Neural cell (in vitro differentiated cells): ENCODE results near the gene AZIN2. TPM values are rescaled to one million over a fixed set of nuclear protein-coding genes. Genes with fewer than 3 reads are reported as not detected.

Source experiments
- H2AFZ ChIP-seq: fragments of 200-600, 300-800 bp; sonication (generic), shearing (Covaris generic); 2 replicates; pipeline ENCODE4 v1.6.0; 2014; ENCODE audit warnings: low read depth, mild to moderate bottlenecking, antibody characterized with exemption, low read length, moderate library complexity
- H3F3A ChIP-seq: fragments of 200-600 bp; shearing (Covaris generic); 2 replicates; pipeline ENCODE4 v1.6.1; 2016; ENCODE audit warnings: mild to moderate bottlenecking, moderate library complexity, mixed read lengths, antibody characterized with exemption, low read length; ENCODE audit not compliant: insufficient read depth, poor library complexity, severe bottlenecking
- H3K27ac ChIP-seq: fragments of 200-600, 300-800 bp; sonication (generic), shearing (Covaris generic); 2 replicates; pipeline ENCODE4 v1.5.1; 2014; ENCODE audit warnings: mild to moderate bottlenecking, low read length, moderate library complexity
- H3K27me3 ChIP-seq: fragments of 300-800, 200-600 bp; sonication (generic), shearing (Covaris generic); 2 replicates; pipeline ENCODE4 v1.6.0; 2014; ENCODE audit warnings: mild to moderate bottlenecking, low read depth, low read length, moderate library complexity; ENCODE audit not compliant: insufficient read depth
- H3K36me3 ChIP-seq: fragments of 300-800, 200-600 bp; sonication (generic), shearing (Covaris generic); 2 replicates; pipeline ENCODE4 v1.5.1; 2014; ENCODE audit warnings: mild to moderate bottlenecking, antibody characterized with exemption, low read length, moderate library complexity; ENCODE audit not compliant: insufficient read depth
- H3K4me2 ChIP-seq: fragments of 300-800, 200-600 bp; sonication (generic), shearing (Covaris generic); 2 replicates; pipeline ENCODE4 v1.6.0; 2014; ENCODE audit warnings: mild to moderate bottlenecking, low read length
- H3K4me3 ChIP-seq: fragments of 300-800, 200-600 bp; sonication (generic), shearing (Covaris generic); 2 replicates; pipeline ENCODE4 v1.5.1; 2014; ENCODE audit warnings: mild to moderate bottlenecking, low read length, moderate library complexity
- H3K79me2 ChIP-seq: fragments of 200-600 bp; shearing (Covaris generic); replicated peaks from 2 replicates; pipeline ENCODE4 v1.6.0; 2014; ENCODE audit warnings: mild to moderate bottlenecking, low read length, moderate library complexity; ENCODE audit not compliant: insufficient read depth
- H3K9ac ChIP-seq: fragments of 300-800, 200-600 bp; sonication (generic), shearing (Covaris generic); 2 replicates; pipeline ENCODE4 v1.6.1; 2016; ENCODE audit warnings: mild to moderate bottlenecking, low read length, mixed read lengths
- H3K9me2 ChIP-seq: fragments of 200-600 bp; shearing (Covaris generic); 2 replicates; pipeline ENCODE4 v1.6.1; 2016; ENCODE audit warnings: mild to moderate bottlenecking, low read length, mixed read lengths; ENCODE audit not compliant: insufficient read depth
- H3K9me3 ChIP-seq: fragments of 200-600, 300-800 bp; sonication (generic), shearing (Covaris generic); 2 replicates; pipeline ENCODE4 v1.6.1; 2016; ENCODE audit warnings: mild to moderate bottlenecking, mixed run types, low read length, moderate library complexity, mixed read lengths
- H4K20me1 ChIP-seq: fragments of 200-600 bp; shearing (Covaris generic); 2 replicates; pipeline ENCODE4 v1.6.1; 2016; ENCODE audit warnings: mild to moderate bottlenecking, mixed run types; ENCODE audit not compliant: insufficient read depth
- EP300 ChIP-seq: fragments of 450-650 bp; conservative IDR thresholded peaks from 2 replicates; pipeline ENCODE4 v1.6.1; 2014; ENCODE audit warnings: antibody characterized with exemption, mild to moderate bottlenecking, moderate library complexity; ENCODE audit not compliant: poor library complexity, severe bottlenecking
- EZH2 ChIP-seq: fragments of 200-600, 300-800 bp; shearing (Covaris generic), sonication (generic); IDR thresholded peaks from 2 replicates; pipeline ENCODE4 v1.6.1; 2014; ENCODE audit warnings: antibody characterized with exemption, low read length, borderline replicate concordance, mild to moderate bottlenecking; ENCODE audit not compliant: insufficient read depth, poor library complexity, severe bottlenecking
- MXI1 ChIP-seq: fragments of 450-650 bp; conservative IDR thresholded peaks from 2 replicates; pipeline ENCODE4 v1.6.1; 2014; ENCODE audit warnings: antibody characterized with exemption, mild to moderate bottlenecking; ENCODE audit not compliant: poor library complexity, severe bottlenecking
- RAD21 ChIP-seq: fragments of 450-650 bp; conservative IDR thresholded peaks from 2 replicates; pipeline ENCODE4 v1.6.1; 2014; ENCODE audit warnings: antibody characterized with exemption, mild to moderate bottlenecking, moderate library complexity
- SMC3 ChIP-seq: fragments of 450-650 bp; conservative IDR thresholded peaks from 2 replicates; pipeline ENCODE4 v1.6.1; 2014; ENCODE audit warnings: antibody characterized with exemption, mild to moderate bottlenecking, moderate library complexity; ENCODE audit not compliant: poor library complexity
- TAF1 ChIP-seq: IDR thresholded peaks from 2 replicates; pipeline ENCODE4 v1.6.1; 2012; ENCODE audit warnings: low read depth
- polyA plus RNA-seq: library from polyadenylated mRNA; depleted of rRNA; stranded (reverse); fragments of >200 nt; gene quantifications from 2 replicates; pipeline ENCODE4 v1.2.3, GENCODE V29; 2014
- TF ChIP-seq, protein P1 (sequence below): fragments of 450-650 bp; IDR thresholded peaks from 2 replicates; pipeline ENCODE4 v1.5.1; 2014; ENCODE audit warnings: antibody characterized with exemption, mild to moderate bottlenecking, moderate library complexity; ENCODE audit not compliant: poor library complexity, severe bottlenecking
- TF ChIP-seq, protein P2 (sequence below): IDR thresholded peaks from 2 replicates; pipeline ENCODE4 v1.6.1; 2012; ENCODE audit warnings: borderline replicate concordance

The AZIN2 gene
- polyA plus RNA-seq, 1 donor from 2014 or later: 22.7 TPM

DNA sequence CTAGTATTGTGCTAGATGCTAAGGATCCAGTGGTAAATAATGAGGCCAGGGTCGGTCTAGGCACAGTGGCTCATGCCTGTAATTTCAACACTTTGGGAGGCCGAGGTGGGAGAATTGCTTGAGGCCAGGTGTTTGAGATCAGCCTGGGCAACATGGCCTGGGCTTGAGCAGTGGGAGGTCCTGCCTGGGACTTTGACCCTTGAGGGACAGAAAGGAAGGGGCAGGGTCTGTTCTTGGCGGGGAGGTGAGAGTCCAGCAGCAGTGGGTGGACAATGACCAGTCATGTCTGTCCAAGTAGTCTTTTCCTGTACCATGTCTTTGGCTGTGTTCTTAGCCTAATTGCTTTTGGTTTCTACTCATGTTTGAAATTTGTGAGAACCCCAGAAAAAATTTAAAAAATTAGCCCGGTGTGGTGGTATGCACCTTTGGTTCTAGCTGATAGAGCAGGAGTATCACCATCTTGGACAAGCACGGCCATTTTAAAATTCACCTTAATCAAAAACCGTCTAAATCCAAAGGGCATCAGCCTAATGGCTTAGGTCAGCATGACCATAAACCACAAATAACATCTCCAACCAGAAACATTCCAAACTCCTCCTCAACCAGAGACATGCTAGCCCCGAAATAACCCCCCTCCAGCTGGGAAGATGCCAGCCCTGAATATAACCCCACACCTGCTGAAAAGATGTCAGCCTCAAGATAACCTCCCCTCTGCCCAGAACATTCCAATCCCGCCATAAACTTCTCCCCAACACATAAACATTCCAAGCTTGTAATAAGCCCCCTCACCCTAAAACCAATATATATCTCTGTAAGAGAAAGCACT lies 37.5 kb upstream of the AZIN2 start:
- Histone ChIP-seq H3K27me3 (no peaks in the 10 kb centered on the region), H3K27ac (no peak overlapping the region), H4K20me1 (no peaks in the 10 kb centered on the region), H3K4me3 (no peak overlapping the region), H3K9me3 (no peaks in the 10 kb centered on the region), H3K36me3 (no peaks in the 10 kb centered on the region), H3K79me2 (no peaks in the 10 kb centered on the region), H3K9me2 (no peaks in the 10 kb centered on the region), H3K4me2 (no peak overlapping the region), H3K9ac (no peak overlapping the region), H2AFZ (no peak overlapping the region), H3F3A (no peaks in the 10 kb centered on the region)
- TF ChIP-seq EZH2 (no peak), EP300 (no peak)
- TF ChIP-seq, protein P1, sequence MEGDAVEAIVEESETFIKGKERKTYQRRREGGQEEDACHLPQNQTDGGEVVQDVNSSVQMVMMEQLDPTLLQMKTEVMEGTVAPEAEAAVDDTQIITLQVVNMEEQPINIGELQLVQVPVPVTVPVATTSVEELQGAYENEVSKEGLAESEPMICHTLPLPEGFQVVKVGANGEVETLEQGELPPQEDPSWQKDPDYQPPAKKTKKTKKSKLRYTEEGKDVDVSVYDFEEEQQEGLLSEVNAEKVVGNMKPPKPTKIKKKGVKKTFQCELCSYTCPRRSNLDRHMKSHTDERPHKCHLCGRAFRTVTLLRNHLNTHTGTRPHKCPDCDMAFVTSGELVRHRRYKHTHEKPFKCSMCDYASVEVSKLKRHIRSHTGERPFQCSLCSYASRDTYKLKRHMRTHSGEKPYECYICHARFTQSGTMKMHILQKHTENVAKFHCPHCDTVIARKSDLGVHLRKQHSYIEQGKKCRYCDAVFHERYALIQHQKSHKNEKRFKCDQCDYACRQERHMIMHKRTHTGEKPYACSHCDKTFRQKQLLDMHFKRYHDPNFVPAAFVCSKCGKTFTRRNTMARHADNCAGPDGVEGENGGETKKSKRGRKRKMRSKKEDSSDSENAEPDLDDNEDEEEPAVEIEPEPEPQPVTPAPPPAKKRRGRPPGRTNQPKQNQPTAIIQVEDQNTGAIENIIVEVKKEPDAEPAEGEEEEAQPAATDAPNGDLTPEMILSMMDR: no peak

DNA sequence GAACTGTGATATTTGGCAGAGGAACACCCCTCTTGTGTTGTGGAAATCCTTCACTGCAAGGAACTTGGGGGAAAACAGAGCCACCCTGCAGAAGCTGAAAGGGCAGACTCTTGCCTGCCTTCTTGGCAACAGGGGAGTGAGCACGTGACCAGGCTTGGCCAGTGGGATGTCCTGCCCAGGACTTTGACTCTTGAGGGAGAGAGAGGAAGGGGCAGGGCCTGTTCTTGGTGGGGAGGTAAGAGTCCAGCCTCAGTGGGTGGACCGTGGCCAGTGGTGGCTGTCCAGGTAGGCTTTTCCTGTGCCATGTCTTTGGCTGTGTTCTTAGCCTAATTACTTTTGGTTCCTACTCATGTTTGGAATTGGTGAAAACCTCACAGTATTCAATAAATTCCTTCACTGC lies 35.7 kb upstream of the AZIN2 start:
- H4K20me1 ChIP-seq: no peaks in the 10 kb centered on the region
- no peak for TF ChIP-seq EZH2
- TF ChIP-seq, protein P2, sequence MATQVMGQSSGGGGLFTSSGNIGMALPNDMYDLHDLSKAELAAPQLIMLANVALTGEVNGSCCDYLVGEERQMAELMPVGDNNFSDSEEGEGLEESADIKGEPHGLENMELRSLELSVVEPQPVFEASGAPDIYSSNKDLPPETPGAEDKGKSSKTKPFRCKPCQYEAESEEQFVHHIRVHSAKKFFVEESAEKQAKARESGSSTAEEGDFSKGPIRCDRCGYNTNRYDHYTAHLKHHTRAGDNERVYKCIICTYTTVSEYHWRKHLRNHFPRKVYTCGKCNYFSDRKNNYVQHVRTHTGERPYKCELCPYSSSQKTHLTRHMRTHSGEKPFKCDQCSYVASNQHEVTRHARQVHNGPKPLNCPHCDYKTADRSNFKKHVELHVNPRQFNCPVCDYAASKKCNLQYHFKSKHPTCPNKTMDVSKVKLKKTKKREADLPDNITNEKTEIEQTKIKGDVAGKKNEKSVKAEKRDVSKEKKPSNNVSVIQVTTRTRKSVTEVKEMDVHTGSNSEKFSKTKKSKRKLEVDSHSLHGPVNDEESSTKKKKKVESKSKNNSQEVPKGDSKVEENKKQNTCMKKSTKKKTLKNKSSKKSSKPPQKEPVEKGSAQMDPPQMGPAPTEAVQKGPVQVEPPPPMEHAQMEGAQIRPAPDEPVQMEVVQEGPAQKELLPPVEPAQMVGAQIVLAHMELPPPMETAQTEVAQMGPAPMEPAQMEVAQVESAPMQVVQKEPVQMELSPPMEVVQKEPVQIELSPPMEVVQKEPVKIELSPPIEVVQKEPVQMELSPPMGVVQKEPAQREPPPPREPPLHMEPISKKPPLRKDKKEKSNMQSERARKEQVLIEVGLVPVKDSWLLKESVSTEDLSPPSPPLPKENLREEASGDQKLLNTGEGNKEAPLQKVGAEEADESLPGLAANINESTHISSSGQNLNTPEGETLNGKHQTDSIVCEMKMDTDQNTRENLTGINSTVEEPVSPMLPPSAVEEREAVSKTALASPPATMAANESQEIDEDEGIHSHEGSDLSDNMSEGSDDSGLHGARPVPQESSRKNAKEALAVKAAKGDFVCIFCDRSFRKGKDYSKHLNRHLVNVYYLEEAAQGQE: no peak
- no peak for TF ChIP-seq RAD21
- TF ChIP-seq, protein P1: no peak
- TF ChIP-seq SMC3: no peak
- TF ChIP-seq TAF1: no peak
- TF ChIP-seq EP300: no peak
- no peak for TF ChIP-seq MXI1
- H3K4me3 ChIP-seq: no peak overlapping the region
- H3K9me3 ChIP-seq: no peaks in the 10 kb centered on the region
- H3K79me2 ChIP-seq: no peaks in the 10 kb centered on the region
- H3K9ac ChIP-seq: no peak overlapping the region
- H3K36me3 ChIP-seq: no peaks in the 10 kb centered on the region
- H3K27me3 ChIP-seq: no peaks in the 10 kb centered on the region
- H3K27ac ChIP-seq: no peak overlapping the region
- no peak overlapping the region for H3K4me2 ChIP-seq
- no peaks in the 10 kb centered on the region for H3K9me2 ChIP-seq
- H2AFZ ChIP-seq: no peak overlapping the region
- no peaks in the 10 kb centered on the region for H3F3A ChIP-seq
